NCI-H2227 (cell line): ENCODE data around the gene STARD13.

Experiments used
- DNase-seq: peaks from one replicate; lab custom pipeline; 2025; ENCODE audit not compliant: unreplicated experiment; lab: John Stamatoyannopoulos, UW

STARD13 gene

GRCh38 chr13:33277946-33278345 is 7.6 kb downstream of the STARD13 start:
- DNase-seq: no peak

GRCh38 chr13:33277037-33277740 is 8.4 kb downstream of the STARD13 start:
- DNase-seq: no peak

- DNase-seq: no peak
Observed at GRCh38 chr13:33276570-33276969, 9.0 kb downstream of the STARD13 start.

GRCh38 chr13:33275916-33276315 is 9.6 kb downstream of the STARD13 start:
- DNase-seq: no peak

GRCh38 chr13:33274264-33274663 is 11.3 kb downstream of the STARD13 start:
- no peak for DNase-seq

- no peak for DNase-seq
Observed at GRCh38 chr13:33272531-33273124, 12.9 kb downstream of the STARD13 start.

GRCh38 chr13:33271759-33272158 is 13.8 kb downstream of the STARD13 start:
- no peak for DNase-seq

- no peak for DNase-seq
Observed at GRCh38 chr13:33270895-33271538, 14.5 kb downstream of the STARD13 start.

GRCh38 chr13:33265607-33266006 is 19.9 kb downstream of the STARD13 start:
- DNase-seq: no peak

GRCh38 chr13:33265133-33265532 is 20.4 kb downstream of the STARD13 start:
- no peak for DNase-seq

GRCh38 chr13:33264620-33264978 is 21.0 kb downstream of the STARD13 start:
- DNase-seq: no peak

GRCh38 chr13:33263976-33264619 is 21.5 kb downstream of the STARD13 start:
- DNase-seq: no peak

- no peak for DNase-seq
Observed at GRCh38 chr13:33263484-33263883, 22.1 kb downstream of the STARD13 start.

GRCh38 chr13:33262997-33263396 is 22.6 kb downstream of the STARD13 start:
- no peak for DNase-seq

- no peak for DNase-seq
Observed at GRCh38 chr13:33262594-33262993, 23.0 kb downstream of the STARD13 start.

GRCh38 chr13:33262062-33262487 is 23.5 kb downstream of the STARD13 start:
- DNase-seq: peak; percentile 1

- no peak for DNase-seq
Observed at GRCh38 chr13:33261387-33262061, 24.0 kb downstream of the STARD13 start.

- DNase-seq: no peak
Observed at GRCh38 chr13:33260168-33261098, 25.1 kb downstream of the STARD13 start.

- DNase-seq: no peak
Observed at GRCh38 chr13:33259296-33259695, 26.3 kb downstream of the STARD13 start.

- no peak for DNase-seq
Observed at GRCh38 chr13:33258808-33259193, 26.8 kb downstream of the STARD13 start.
